HepG2 (cell line): Measurements from ENCODE around the gene ECSIT. TPM values are rescaled to one million over a fixed set of nuclear protein-coding genes. Genes with fewer than 3 reads are reported as not detected.

ENCODE experiments used
- FIP1L1 ChIP-seq: fragments of 200-400 bp; formaldehyde crosslinking; IDR thresholded peaks from 2 replicates; pipeline ENCODE4 v1.6.1; 2018; ENCODE audit warnings: low read depth, mild to moderate bottlenecking, low read length, moderate library complexity, borderline replicate concordance; ENCODE audit not compliant: insufficient read depth
- FOXA3 ChIP-seq: IDR thresholded peaks from 2 replicates; pipeline ENCODE4 v1.6.1; 2016; ENCODE audit warnings: missing genetic modification reagents, missing compliant biosample characterization
- FOXK1 ChIP-seq: sonication (generic); formaldehyde crosslinking; IDR thresholded peaks from 2 replicates; pipeline ENCODE4 v1.4.0; 2020; ENCODE audit warnings: low read depth, missing genetic modification reagents, borderline replicate concordance
- HDAC2 ChIP-seq: sonication (generic); formaldehyde crosslinking; IDR thresholded peaks from 2 replicates; pipeline ENCODE4 v1.4.0; 2020; ENCODE audit warnings: missing genetic modification reagents
- HNF4G ChIP-seq, 2 experiments: sonication (generic) in 1 of 2; formaldehyde crosslinking in 1 of 2; IDR thresholded peaks; 2 replicates each; pipeline versions ENCODE4 v1.4.0 to v1.6.1; 2011 to 2020; ENCODE audit warnings: borderline replicate concordance in 2 of 2, low read depth in 2 of 2, mild to moderate bottlenecking in 2 of 2, low read length in 1 of 2, missing genetic modification reagents in 1 of 2, moderate library complexity in 1 of 2
- MXI1 ChIP-seq: IDR thresholded peaks from 3 replicates; pipeline ENCODE4 v1.6.1; 2012; ENCODE audit warnings: low read depth, low read length, inconsistent platforms, borderline replicate concordance
- NBN ChIP-seq: fragments of 450-650 bp; conservative IDR thresholded peaks from 2 replicates; pipeline ENCODE4 v1.6.1; 2017
- PHF8 ChIP-seq: sonication (generic); formaldehyde crosslinking; IDR thresholded peaks from 2 replicates; pipeline ENCODE4 v1.5.0; 2020; ENCODE audit warnings: missing genetic modification reagents
- RAD51 ChIP-seq: fragments of 450-650 bp; IDR thresholded peaks from 2 replicates; pipeline ENCODE4 v1.6.1; 2016; ENCODE audit warnings: borderline replicate concordance
- XRCC5 ChIP-seq: fragments of 200-400 bp; formaldehyde crosslinking; optimal IDR thresholded peaks from 2 replicates; pipeline ENCODE3; 2017; ENCODE audit warnings: mild to moderate bottlenecking, low read length
- ZIK1 ChIP-seq: sonication (generic); formaldehyde crosslinking; IDR thresholded peaks from 2 replicates; pipeline ENCODE4 v1.5.0; 2020; ENCODE audit warnings: mild to moderate bottlenecking, low read depth, missing genetic modification reagents, borderline replicate concordance
- ZNF121 ChIP-seq: sonication (generic); formaldehyde crosslinking; IDR thresholded peaks from 2 replicates; pipeline ENCODE4 v1.5.0; 2020; ENCODE audit warnings: mild to moderate bottlenecking, missing genetic modification reagents
- ZNF354B ChIP-seq: sonication (generic); formaldehyde crosslinking; IDR thresholded peaks from 2 replicates; pipeline ENCODE4 v1.8.0; 2022; ENCODE audit warnings: mild to moderate bottlenecking, missing genetic modification reagents
- ZNF570 ChIP-seq: sonication (generic); formaldehyde crosslinking; IDR thresholded peaks from 2 replicates; pipeline ENCODE4 v1.4.0; 2020; ENCODE audit warnings: mild to moderate bottlenecking, missing genetic modification reagents, borderline replicate concordance
- ZNF572 ChIP-seq: sonication (generic); formaldehyde crosslinking; IDR thresholded peaks from 2 replicates; pipeline ENCODE4 v1.5.1; 2020; ENCODE audit warnings: mild to moderate bottlenecking, missing genetic modification reagents
- ZNF589 ChIP-seq: sonication (generic); formaldehyde crosslinking; conservative IDR thresholded peaks from 2 replicates; pipeline ENCODE4 v1.8.0; 2022; ENCODE audit warnings: mild to moderate bottlenecking, moderate library complexity, missing genetic modification reagents
- ZNF652 ChIP-seq: IDR thresholded peaks from 2 replicates; pipeline ENCODE4 v1.6.1; 2016; ENCODE audit warnings: low read depth, borderline replicate concordance
- ZNF792 ChIP-seq: IDR thresholded peaks from 2 replicates; pipeline ENCODE4 v1.6.1; 2016
- ZNF850 ChIP-seq: sonication (generic); formaldehyde crosslinking; conservative IDR thresholded peaks from 2 replicates; pipeline ENCODE4 v1.9.0; 2021; ENCODE audit warnings: mild to moderate bottlenecking, missing genetic modification reagents
- polyA plus RNA-seq, 8 experiments: library from polyadenylated mRNA; depleted of rRNA in 3 of 8; stranded (reverse) in 7 of 8; unstranded in 1 of 8; fragments of >200 nt; fragmentation: Illumina TruSeq in 4 of 8; extraction: Trizol in 4 of 8; gene quantifications; 2 replicates each; pipeline versions ENCODE4 v1.2.1 to v1.2.3, GENCODE V29; 2011 to 2016; ENCODE audit warnings: low read depth in 4 of 8, missing spikeins in 1 of 8, mixed read lengths in 1 of 8; ENCODE audit not compliant: insufficient read depth in 1 of 8
- total RNA-seq, 5 experiments: library from RNA; depleted of rRNA; stranded (reverse); fragments of >200 nt; fragmentation: Illumina TruSeq; extraction: Trizol; gene quantifications; 2 replicates each; pipeline ENCODE4 v1.2.3, GENCODE V29; 2016; ENCODE audit warnings: low read depth in 1 of 5
- TF ChIP-seq, protein P1 (sequence below): sonication (generic); formaldehyde crosslinking; IDR thresholded peaks from 2 replicates; pipeline ENCODE4 v1.5.0; 2020; ENCODE audit warnings: mild to moderate bottlenecking, missing genetic modification reagents
- TF ChIP-seq, protein P2 (sequence below): sonication (generic); formaldehyde crosslinking; IDR thresholded peaks from 2 replicates; pipeline ENCODE4 v1.4.0; 2020; ENCODE audit warnings: mild to moderate bottlenecking, low read depth, missing genetic modification reagents
- TF ChIP-seq, protein P3 (sequence below): sonication (generic); formaldehyde crosslinking; IDR thresholded peaks from 2 replicates; pipeline ENCODE4 v1.5.1; 2020; ENCODE audit warnings: missing genetic modification reagents, mild to moderate bottlenecking, borderline replicate concordance
- TF ChIP-seq, protein P4 (sequence below): IDR thresholded peaks from 2 replicates; pipeline ENCODE4 v1.6.1; 2016; ENCODE audit warnings: missing compliant biosample characterization, missing genetic modification reagents, borderline replicate concordance

Gene ECSIT
- total and polyA plus RNA-seq, 2 of the 13 experiments (the other 11 are each of a cell fraction or from before 2014, with no cell fraction given): 36.4 to 62.3 TPM

DNA sequence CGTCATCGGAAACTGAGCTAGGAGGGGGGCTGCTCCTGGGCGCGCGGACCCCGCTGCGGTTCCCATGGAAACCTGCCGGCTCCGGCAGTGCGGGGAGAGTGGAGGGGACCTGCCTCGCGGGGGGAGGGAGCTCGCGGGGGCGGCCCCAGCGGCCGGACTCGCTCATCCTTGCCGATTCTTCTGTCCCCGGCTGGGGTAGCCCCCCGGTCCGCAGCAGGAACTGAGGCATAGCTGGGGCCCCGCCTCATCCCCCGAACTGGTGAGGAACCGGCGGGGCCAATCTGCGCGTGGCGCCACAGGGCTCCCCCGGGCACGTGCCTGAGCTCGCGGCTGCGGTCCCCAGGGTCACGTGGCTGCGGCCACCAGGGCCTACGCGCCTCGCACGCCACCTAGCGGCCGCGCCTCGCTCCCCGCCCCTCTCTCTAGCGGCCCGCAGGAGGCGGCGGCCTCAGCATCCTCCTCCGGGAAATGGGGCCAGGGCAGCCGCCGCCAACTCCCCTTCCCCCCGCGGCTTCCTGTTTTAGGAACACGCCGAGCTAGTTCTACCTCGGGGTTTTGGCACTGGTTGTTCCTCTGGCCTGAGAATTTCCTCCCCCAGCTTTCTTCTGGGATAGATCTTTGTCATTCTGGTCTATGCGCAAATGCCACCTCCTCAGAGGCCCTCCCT is 46.4 kb downstream of the ECSIT start (continued):
- TF ChIP-seq HDAC2 (CRISPR knock-in tag) (peak; percentile 76), FOXK1 (CRISPR knock-in tag) (no peak), ZNF850 (CRISPR knock-in tag) (no peak), FOXA3 (CRISPR knock-in tag) (peak; percentile 61), FIP1L1 (no peak), ZNF792 (CRISPR knock-in tag) (peak; percentile 87), ZIK1 (peak; percentile 77; the same call in 1 of the 2 replicates), ZNF572 (no peak), HNF4G (IDR thresholded peaks at IDR 0.05; ENCODE audit: borderline replicate concordance, low read depth, low read length) (no peak), HNF4G (CRISPR knock-in tag; IDR thresholded peaks at IDR 0.05; ENCODE audit: borderline replicate concordance, low read depth) (no peak), XRCC5 (peak; percentile 87), PHF8 (CRISPR knock-in tag) (0 out of 2 replicates have a peak, but pooled peaks have one; percentile 33), ZNF652 (CRISPR knock-in tag) (no peak), ZNF589 (CRISPR knock-in tag) (no peak), ZNF354B (no peak), RAD51 (peak; percentile 61), MXI1 (peak; percentile 49; the same call in 1 of the 3 replicates), ZNF570 (no peak), ZNF121 (CRISPR knock-in tag) (0 out of 2 replicates have a peak, but pooled peaks have one; percentile 33), NBN (no peak)
- TF ChIP-seq, protein P1, sequence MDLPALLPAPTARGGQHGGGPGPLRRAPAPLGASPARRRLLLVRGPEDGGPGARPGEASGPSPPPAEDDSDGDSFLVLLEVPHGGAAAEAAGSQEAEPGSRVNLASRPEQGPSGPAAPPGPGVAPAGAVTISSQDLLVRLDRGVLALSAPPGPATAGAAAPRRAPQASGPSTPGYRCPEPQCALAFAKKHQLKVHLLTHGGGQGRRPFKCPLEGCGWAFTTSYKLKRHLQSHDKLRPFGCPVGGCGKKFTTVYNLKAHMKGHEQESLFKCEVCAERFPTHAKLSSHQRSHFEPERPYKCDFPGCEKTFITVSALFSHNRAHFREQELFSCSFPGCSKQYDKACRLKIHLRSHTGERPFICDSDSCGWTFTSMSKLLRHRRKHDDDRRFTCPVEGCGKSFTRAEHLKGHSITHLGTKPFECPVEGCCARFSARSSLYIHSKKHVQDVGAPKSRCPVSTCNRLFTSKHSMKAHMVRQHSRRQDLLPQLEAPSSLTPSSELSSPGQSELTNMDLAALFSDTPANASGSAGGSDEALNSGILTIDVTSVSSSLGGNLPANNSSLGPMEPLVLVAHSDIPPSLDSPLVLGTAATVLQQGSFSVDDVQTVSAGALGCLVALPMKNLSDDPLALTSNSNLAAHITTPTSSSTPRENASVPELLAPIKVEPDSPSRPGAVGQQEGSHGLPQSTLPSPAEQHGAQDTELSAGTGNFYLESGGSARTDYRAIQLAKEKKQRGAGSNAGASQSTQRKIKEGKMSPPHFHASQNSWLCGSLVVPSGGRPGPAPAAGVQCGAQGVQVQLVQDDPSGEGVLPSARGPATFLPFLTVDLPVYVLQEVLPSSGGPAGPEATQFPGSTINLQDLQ (CRISPR knock-in tag): peak; percentile 82
- TF ChIP-seq, protein P2, sequence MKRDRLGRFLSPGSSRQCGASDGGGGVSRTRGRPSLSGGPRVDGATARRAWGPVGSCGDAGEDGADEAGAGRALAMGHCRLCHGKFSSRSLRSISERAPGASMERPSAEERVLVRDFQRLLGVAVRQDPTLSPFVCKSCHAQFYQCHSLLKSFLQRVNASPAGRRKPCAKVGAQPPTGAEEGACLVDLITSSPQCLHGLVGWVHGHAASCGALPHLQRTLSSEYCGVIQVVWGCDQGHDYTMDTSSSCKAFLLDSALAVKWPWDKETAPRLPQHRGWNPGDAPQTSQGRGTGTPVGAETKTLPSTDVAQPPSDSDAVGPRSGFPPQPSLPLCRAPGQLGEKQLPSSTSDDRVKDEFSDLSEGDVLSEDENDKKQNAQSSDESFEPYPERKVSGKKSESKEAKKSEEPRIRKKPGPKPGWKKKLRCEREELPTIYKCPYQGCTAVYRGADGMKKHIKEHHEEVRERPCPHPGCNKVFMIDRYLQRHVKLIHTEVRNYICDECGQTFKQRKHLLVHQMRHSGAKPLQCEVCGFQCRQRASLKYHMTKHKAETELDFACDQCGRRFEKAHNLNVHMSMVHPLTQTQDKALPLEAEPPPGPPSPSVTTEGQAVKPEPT (CRISPR knock-in tag): no peak
- TF ChIP-seq, protein P3, sequence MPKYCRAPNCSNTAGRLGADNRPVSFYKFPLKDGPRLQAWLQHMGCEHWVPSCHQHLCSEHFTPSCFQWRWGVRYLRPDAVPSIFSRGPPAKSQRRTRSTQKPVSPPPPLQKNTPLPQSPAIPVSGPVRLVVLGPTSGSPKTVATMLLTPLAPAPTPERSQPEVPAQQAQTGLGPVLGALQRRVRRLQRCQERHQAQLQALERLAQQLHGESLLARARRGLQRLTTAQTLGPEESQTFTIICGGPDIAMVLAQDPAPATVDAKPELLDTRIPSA (CRISPR knock-in tag): no peak
- TF ChIP-seq, protein P4, sequence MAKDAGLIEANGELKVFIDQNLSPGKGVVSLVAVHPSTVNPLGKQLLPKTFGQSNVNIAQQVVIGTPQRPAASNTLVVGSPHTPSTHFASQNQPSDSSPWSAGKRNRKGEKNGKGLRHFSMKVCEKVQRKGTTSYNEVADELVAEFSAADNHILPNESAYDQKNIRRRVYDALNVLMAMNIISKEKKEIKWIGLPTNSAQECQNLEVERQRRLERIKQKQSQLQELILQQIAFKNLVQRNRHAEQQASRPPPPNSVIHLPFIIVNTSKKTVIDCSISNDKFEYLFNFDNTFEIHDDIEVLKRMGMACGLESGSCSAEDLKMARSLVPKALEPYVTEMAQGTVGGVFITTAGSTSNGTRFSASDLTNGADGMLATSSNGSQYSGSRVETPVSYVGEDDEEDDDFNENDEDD (CRISPR knock-in tag): peak; percentile 95
